Stimulated activated CD8-positive, alpha-beta memory T cell treated with anti-CD3 and anti-CD28 coated beads, Interleukin-7, amount 100 ng/mL, for 1 hour (primary cell): Measurements from ENCODE around the gene TPRG1.

Experiments
- DNase-seq, 2 donors: peaks; one replicate each; pipeline ENCODE4 v3.0.0-alpha.2; 2020; ENCODE audit warnings: low read depth in 2 of 2

The TPRG1 gene

DNA sequence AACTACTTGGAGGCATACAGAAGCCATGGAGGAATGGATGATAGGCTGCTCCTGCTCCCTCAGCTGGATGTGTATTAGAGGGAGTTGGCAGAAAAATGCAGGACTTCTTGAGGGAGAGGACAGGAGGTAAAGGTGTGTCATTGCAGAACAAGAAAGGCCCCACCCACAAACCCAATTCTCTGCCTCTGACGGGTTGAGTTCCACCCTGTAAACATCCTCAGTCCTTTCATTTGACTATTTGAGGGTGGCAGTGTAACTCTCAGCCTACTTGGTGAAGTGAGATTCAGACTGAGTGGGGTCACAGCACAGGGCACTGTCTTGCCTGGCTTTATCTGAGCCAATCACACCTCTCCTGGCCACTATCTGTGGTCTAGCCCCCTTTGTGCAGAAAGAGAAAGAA is at the start of gene TPRG1:
TSS of gene TPRG1 (plus strand) at position 265 of the 400 bp plus-strand sequence. CDS start 35,414 bp downstream, outside the sequence.
- DNase-seq = no peak

DNA sequence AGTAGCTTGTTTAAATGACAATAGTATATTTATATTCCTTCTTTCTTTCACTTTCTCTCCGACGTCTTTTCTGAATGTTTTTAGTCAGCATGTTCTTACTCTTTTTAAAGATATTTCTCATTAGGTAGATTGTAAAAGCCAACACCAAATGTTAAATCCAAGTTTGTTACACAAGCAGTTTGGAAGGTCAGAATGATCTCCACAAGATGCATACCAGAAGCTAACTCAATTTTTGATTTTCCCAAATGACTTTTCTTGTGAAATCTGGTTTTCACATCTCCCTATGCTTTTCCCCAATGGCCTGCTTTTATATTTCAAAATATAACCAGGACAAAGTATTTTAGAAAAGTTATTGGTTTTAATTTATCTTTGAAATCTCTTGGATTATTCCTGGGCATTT is 49.7 kb upstream of the TPRG1 start:
- no peak for DNase-seq

- no peak for DNase-seq
Measured at GRCh38 chr3:189122526-189123205, 49.1 kb upstream of the TPRG1 start.

- DNase-seq = no peak
Measured at GRCh38 chr3:189123595-189124387, 48.0 kb upstream of the TPRG1 start.

DNA sequence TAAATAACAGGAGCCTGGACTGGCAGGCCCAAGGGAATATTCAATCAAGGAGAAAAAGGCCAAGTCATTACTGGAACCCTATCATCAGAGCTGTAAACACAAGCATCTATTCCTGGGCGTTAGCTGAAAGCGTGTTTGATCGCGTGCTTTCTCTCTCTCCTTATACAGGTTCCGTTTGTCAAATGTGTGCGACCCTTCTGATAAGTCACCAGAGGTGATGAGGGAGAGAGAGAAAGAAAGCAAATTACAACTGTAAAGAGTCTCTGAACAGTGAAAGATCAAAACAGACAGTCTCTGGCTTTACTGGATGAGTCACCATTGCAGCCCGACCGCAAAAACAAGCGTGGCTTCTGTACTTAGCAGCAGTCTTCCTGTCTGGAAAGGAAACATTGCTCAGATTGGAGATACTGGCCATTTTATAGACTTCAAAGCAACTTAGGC is 39.5 kb upstream of the TPRG1 start:
- peak; percentile 51 to 56 for DNase-seq

DNA sequence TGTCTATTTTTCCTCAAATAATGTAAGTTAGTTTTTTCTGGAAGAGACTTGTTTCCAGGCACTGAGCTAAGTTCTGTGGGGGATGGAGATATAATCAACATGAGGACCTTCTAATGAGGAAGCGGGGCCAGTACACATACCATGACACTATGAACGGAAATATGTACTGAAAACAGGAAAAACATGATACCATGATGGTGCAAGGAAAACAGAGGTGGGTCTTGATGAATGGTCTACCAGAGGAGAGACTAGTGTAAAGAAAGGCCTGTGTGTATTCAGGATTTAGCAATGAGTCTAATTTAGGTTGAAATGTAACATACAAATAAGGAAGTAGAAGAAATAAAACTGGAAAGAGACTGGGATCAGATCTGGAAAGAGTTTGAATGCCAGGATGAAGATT is 38.9 kb upstream of the TPRG1 start:
- no peak for DNase-seq

GRCh38 chr3:189133768-189134167 is 38.0 kb upstream of the TPRG1 start:
- no peak for DNase-seq

GRCh38 chr3:189137416-189137815 is 34.4 kb upstream of the TPRG1 start:
- DNase-seq = no peak

- no peak for DNase-seq
Measured at GRCh38 chr3:189138901-189139610, 32.7 kb upstream of the TPRG1 start.

GRCh38 chr3:189139611-189139940 is 32.2 kb upstream of the TPRG1 start:
- DNase-seq = no peak

DNA sequence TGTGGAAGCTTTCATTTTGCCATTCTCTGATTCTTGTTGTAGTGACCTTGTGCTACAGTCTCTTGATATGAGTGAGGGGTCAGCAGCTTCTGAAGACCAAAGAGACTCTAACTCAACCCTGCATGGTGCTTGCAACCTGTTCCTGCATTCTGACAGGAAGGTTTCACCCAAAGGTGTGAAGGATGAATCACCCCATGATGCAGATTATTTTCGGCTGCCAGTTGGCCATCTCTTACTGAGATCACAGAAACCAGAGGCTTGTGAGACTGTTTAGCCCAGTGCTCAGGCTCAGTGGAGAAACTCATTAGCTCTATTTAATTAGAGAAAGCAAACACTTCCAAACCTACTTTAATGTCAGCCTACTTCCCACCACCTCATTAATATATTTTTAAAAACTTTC is 29.2 kb upstream of the TPRG1 start:
- peak in 1 of 2 donors; percentile 14 for DNase-seq

DNA sequence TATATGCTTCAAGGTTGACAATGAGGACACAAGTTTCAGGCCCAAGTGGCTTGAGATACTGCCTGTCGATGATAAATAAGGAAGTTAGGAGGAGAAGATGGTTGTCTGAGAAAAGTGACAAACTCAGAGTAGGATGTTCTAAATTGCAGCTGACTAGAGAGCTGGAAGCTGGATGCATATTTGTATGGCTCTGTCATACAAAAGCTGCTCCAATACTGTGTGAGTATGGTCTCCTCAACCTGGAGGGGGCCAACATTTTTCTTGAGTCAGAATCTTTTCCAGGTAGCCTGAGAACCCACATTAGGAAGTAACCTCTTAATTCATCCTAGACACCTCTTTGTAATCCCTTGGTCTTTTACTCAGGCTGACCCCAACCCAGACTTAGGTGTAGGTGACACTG is 28.4 kb upstream of the TPRG1 start:
- DNase-seq = no peak

DNA sequence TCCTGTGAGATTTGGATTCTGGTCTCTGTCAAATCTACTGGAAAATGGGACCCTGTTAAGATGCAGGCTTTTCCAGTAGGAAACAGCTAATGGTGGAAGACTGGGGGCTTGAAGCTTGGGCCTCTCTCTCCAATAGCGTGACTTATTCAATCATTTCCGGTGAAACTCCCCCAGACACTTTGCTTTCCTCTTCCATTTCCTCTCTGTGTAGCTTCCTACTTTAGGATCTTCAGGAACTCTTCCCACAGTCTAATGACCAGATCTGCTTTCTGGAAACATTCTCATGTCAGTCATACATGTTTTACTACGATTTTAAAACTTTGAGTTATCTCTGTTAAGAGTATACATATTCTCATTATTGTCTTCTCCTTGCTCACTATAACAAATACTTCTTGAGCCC is 28.0 kb upstream of the TPRG1 start:
- DNase-seq = no peak

DNA sequence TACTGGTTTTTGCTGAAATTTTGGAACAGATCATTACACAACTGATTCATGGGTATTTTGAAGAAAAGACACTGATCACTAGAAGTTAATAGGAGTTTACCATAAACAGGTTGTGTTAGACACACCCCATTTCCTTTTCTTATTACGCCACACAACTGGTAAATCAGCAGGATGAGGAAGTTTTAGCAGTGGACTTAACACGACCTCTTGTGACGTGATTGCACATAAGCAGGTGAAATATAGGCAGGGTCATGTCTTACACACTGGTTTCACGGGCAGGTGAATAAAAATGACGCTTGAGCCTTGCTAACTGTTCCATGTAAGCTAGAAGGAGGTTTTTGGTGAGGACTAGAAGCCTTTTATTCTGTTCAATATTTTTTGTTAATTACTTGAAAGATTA is 27.1 kb upstream of the TPRG1 start:
- no peak for DNase-seq

DNA sequence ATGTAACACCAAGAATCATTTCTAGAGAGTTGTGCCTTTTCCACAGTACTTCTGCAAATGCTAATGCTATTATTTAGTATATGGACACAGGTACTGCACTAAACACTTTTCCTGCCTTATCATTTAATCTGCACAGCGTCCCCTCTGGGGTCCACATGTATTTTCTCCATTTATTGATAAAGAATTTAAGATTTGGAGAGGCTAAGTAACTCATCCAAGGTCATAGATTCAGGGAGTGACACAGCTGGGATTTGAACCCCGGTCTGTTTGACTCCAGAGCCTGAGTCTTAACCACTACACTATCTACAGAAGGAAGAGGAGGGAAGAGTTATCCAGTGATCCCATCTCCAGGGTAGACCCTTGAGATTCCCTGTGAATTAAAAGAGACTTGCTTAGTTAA is 24.9 kb upstream of the TPRG1 start:
- no peak for DNase-seq

DNA sequence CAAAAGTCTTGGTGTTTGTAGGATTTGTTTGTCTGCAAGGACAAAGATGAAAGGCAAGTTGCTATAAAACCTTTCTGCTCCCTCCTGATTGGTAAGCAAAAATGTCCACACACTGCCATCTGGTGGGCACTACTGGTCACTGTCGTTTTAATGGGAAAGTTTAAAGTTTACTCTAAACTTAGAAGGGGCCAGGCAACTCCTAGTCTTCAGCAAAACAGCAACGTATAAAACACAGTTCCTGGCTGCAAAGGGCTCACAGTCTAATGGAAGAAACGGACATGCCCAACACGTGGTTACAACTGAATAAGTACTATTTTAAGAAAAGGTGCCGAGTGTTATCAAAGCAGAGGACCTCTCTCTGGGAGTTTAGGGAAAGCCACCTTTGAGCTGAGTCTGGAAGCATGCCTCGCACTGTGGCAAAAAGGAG is 23.7 kb upstream of the TPRG1 start:
- peak; percentile 47 to 55 for DNase-seq

DNA sequence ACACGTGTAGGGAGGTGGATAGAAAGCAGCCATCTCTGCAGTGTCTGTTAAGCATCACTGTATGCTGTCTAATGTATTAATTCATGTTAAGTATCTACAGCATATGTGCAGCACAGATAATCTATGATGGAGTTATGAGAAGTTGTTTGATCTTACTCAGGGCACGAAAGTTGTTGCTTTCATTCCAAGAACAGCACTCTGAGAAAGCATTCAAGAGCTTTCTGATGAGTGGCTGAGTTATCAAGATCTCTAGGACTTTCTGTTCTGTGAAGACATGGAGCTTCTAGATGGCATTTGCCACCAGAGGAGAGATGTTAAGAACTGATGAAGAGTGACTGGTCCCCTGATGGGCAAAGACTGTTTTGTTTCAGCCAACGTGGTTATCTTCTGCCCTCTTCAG is 22.6 kb upstream of the TPRG1 start:
- DNase-seq = no peak

DNA sequence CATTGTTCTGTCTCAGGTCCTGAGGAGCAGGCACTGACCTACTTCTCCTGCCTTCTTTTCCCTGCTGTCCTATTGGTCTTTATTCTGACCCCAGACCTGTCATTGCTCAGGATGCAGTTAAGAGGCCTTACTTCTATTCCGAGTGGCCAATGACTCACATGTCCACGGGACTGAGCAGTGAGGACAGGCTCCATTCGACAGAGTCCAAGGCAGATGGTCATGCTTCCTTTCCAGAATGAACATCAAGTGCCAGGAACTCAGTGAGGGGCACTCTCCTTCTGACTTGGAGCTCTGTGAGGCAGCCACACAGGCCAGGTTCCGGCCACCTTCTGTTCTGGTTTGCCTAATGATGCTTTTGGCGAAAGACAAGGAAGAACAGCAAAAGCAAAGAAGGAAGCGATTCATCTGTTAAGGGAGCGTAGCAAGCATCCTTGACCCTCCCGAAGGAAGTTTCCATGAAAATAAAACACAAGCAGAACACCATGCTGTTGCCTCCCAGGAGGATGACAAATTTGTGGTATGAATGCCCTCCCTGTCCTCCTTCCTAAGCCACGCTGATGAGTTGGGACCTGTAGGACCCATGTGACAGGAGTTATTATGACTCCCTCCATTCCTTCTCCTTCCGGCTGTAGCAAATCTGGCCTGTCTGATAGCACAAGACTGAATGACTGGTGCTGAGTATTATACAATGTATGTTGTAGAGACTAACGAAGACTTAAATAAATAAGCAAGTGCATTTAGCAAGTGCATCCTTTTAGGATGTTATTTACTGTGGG is 14.4 kb upstream of the TPRG1 start:
- DNase-seq = no peak

DNA sequence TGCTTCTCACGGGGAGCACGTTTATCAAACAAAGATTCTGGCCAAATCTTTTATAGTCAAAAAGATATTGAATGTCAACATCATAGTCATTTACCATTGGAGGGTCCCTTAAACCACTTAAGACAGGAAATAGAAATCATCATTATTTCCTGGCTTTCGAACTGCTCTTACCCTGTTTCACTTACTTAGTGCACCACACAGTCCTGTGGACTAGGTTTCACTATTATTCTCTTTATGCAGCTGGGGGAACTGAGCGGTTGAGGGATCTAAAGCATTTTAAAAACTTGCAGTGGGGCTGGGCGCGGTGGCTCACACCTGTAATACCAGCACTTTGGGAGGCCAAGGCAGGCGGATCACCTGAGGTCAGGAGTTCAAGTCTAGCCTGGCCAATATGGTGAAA is 13.7 kb upstream of the TPRG1 start:
- no peak for DNase-seq

DNA sequence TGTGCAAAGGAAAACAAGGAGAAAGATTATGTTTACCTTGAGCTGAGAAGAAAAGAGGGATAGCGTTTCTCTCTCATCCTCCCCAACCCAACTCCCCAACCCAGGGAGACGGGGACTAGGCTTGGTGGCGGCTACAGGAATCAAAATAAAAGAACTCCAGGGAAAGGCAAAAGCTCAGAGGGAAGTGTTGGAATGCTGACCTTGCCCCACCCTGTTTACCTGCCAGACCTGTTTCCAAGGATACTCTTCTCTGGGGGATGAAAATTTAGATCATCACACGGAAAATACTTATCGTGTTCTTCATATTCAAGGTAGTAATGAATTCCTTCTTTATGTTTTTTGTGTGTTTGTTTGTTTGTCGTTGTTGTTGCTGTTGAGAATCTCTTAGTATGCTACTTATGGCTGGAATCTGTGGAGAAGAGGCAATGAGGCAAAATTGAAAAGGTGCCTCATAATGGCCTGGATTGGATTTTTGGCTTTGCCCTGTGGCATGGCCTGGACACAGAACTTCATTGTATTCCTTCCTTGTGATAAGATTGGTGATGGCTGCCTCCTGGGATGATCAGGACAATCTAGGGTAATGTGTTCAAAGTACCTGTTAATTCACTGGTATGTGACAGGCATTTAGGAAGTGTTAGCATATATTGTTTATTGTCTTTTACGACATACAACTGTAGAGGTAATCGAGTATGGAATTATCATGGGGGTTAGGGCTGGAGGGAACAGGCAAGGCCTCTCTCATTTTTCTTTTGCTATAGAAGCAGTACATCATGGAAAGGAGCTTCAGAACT is 11.1 kb upstream of the TPRG1 start:
- DNase-seq = no peak

DNA sequence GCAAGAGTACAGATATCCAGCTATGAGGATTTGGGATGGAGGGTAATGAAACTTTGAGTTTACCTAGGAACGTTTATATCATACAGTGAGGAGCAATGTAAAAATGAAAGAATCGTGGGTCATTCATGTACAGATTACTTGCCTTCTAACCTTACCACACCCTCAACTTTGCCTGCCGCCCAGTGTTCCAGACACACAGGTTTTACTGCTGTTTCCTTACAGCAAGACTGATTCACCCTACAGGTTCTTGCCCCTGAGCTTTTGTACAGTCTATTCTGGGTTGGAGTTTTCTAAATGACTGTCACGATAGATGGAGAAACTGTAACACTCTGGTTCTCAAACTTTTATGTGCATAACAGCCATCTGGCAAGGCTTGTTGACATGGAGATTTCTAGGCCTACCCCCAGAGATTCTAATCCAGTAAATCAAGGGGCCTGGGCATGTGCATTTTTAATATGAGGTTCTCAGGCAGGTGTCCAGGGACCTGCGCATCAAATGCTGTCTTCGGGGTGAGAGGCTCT is 6.6 kb upstream of the TPRG1 start:
- no peak for DNase-seq
